Mammary microvascular endothelial cell (primary cell): Measurements from ENCODE around the gene SLC35A3. TPM values are rescaled to one million over a fixed set of nuclear protein-coding genes. Genes with fewer than 3 reads are reported as not detected.

Experiments
- total RNA-seq: library from RNA; depleted of rRNA; stranded (reverse); fragments of >200 nt; gene quantifications from 2 replicates; pipeline ENCODE4 v1.2.3, GENCODE V29; 2015

The SLC35A3 gene
- total RNA-seq, result 17.8 and 18.9 TPM in 2 replicates

GRCh38 chr1:99969729-99970621 is at the start of gene SLC35A3:
Gene SLC35A3, plus strand, starts transcription at chr1:99969996. Its CDS starts 23,559 bp downstream, at chr1:99993555.

Other genes with a start within 250 kb of the SLC35A3 start
- gene FRRS1, start 203.4 kb upstream of the SLC35A3 start, total RNA-seq, result 1.8 and 5.2 TPM in 2 replicates
- gene AGL, start 119.6 kb upstream of the SLC35A3 start, total RNA-seq, result 7.3 and 7.5 TPM in 2 replicates
- gene SASS6, start 162.9 kb downstream of the SLC35A3 start, total RNA-seq, result 5.2 and 6.4 TPM in 2 replicates
- 6.3 and 8.4 TPM in 2 replicates for gene TRMT13, start 163.2 kb downstream of the SLC35A3 start, total RNA-seq
- gene LRRC39, start 208.3 kb downstream of the SLC35A3 start, total RNA-seq, result 0.13 TPM in 1 of 2 replicates, not detected in the other